Mammary epithelial cell (primary cell): Measurements from ENCODE around the gene PPM1B.

Source experiments
- EZH2 ChIP-seq: IDR thresholded peaks from 2 replicates; pipeline ENCODE4 v1.6.1; 2012; ENCODE audit warnings: low read length, inconsistent platforms, borderline replicate concordance
- TF ChIP-seq, protein P1 (sequence below), 2 donors: IDR thresholded peaks in 1 of 2; conservative IDR thresholded peaks in 1 of 2; 2 replicates each; pipeline ENCODE4 v1.5.1; 2011 to 2012; ENCODE audit warnings: inconsistent platforms in 2 of 2, low read length in 2 of 2, mild to moderate bottlenecking in 2 of 2, control low read depth in 1 of 2, low read depth in 1 of 2; ENCODE audit not compliant: insufficient read depth in 1 of 2; ENCODE audit errors: extremely low read depth in 1 of 2

DNA sequence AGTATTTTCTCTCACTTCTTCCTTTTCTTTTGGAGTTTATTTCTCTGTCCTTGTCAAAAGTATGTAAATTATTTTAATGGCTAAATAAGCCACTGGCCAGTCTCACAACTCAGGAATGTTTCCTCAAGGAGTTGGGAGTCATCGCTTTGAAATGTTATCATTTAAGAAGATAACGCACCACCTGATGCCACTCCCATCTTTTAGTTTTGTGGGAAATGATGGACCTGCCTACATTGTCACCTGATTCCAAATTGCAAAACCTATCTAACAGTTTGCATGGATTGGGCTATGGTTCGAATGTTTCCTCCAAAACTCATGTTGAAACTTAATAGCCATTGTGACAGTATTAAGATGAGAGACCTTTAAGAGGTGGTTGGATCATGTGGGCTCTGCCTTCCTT lies 32.4 kb upstream of the PPM1B start:
- no peak for TF ChIP-seq EZH2
- TF ChIP-seq, protein P1, sequence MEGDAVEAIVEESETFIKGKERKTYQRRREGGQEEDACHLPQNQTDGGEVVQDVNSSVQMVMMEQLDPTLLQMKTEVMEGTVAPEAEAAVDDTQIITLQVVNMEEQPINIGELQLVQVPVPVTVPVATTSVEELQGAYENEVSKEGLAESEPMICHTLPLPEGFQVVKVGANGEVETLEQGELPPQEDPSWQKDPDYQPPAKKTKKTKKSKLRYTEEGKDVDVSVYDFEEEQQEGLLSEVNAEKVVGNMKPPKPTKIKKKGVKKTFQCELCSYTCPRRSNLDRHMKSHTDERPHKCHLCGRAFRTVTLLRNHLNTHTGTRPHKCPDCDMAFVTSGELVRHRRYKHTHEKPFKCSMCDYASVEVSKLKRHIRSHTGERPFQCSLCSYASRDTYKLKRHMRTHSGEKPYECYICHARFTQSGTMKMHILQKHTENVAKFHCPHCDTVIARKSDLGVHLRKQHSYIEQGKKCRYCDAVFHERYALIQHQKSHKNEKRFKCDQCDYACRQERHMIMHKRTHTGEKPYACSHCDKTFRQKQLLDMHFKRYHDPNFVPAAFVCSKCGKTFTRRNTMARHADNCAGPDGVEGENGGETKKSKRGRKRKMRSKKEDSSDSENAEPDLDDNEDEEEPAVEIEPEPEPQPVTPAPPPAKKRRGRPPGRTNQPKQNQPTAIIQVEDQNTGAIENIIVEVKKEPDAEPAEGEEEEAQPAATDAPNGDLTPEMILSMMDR (conservative IDR thresholded peaks at IDR 0.05 in 1 of 2, IDR thresholded peaks at IDR 0.05 in 1 of 2; ENCODE audit: extremely low read depth in 1 of 2, insufficient read depth in 1 of 2, low read depth in 1 of 2, low read length in 2 of 2): no peak
